ENCODE measurements around the gene RNASE11. TPM values are rescaled to one million over a fixed set of nuclear protein-coding genes. Genes with fewer than 3 reads are reported as not detected.
"Not testable (repeated sequence)": the region's sequence is repeated elsewhere in the genome, so short reads cannot be mapped to it uniquely, and the experiment has no call there.

The RNASE11 gene
- total RNA-seq, 1 donor from 2014 or later, result not detected

DNA sequence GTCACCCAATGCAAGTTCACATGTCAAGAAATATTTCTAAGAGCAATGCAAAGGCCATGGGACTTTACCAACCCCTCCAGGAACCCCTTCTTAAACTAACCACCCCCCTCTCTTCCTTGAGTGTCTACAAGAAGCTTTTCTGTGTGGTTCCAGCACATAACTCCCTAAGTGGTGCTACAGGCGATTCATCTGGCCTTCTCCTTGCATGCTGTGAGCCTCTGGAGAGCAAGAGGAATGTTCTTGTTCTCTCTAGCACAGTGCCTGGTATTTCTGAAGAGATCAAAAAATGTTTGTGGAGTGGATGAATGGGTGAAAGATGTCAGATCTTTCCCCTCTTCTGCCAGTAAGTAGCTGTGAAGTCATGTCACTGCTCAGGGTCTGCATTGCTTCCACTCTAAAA, 9.3 kb upstream of the RNASE11 start:
- no peak for DNase-seq (ENCODE audit: missing footprints)
- ATAC-seq, result no peak
- intact Hi-C loops (cut with DNase I), result no loop called here

DNA sequence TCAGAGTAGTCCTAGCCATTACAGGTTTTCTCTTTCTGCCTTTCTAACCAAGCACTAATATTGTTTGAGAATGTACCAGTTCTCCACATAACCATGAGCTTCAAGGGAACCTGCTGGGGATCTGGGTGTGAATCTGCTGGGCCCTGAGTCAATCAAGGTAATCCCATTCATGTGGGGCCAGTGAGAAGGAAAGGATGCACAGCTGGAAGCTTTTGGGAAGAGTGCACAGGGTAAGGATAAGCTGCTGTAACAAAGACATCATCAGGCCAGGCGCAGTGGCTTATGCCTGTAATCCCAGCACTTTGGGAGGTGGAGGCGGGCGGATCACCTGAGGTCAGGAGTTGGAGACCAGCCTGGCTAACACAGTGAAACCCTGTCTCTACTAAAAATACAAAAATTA, 7.9 kb upstream of the RNASE11 start:
- intact Hi-C loops (cut with DNase I); DNase-seq (ENCODE audit: missing footprints); ATAC-seq: not testable (repeated sequence)

DNA sequence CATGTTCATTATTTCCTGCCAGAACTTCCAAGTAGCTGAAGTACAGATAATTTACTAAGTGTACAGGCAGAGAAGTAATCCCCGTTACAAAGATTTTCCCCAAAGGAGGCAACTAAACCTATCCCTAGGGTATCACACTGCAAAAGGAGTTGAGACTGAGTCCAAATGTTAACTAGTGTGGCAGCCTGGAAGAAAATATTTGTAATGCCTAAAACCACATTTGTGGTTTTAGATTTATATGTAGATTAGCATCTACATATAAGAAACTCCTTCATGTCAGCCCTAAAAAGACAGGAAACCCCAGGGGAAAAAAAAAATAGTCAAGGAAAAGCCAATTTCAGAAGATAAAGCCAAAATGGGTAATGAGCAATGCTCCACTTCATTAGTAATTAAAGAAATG, 4.8 kb upstream of the RNASE11 start:
- ATAC-seq, result no peak
- intact Hi-C loops (cut with DNase I), result no loop called here
- DNase-seq (ENCODE audit: missing footprints), result no peak

DNA sequence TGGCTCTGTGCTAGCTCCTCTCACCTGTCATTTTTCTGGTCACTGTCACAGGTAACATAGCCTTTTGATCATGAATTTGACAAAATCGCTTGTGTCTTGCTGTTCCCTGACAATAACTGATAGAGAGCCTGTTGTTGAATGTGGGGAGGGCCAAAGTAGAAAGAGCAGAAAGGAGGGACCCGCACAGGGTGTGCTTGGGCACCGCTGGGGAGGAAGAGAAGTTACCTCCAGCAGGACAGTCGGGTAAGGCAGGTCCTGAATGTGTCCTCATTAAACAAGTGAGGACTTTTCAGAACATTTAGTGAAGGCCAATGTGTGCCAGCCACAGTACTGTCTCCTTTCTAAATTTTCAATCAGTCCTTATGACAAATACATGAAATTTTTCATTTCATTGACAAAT, 3.4 kb upstream of the RNASE11 start, which contains the start of gene RNASE12:
TSS of gene RNASE12 (minus strand) at position 142 of the 400 bp plus-strand sequence. CDS start 653 bp downstream, outside the sequence.
- no peak for ATAC-seq
- DNase-seq (ENCODE audit: missing footprints), result no peak
- intact Hi-C loops (cut with DNase I), result no loop called here

DNA sequence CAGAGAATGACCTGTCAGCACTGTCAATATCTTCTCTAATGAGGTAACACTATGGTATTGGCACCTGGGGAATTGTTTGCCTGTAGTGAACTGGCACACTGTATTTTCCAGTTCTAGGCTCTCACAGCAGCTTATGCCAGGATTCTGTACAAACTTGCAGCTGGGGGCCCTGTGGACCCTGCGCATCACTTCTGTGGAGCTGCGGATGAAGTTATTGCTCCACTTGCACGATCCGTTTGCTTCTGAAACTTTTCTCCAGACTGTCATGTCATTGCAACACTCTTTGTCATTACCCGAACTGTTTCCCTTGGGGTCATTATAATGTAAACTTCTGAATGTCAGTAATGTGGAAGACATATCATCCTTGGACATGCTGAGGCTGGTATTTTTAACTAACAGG, 3.9 kb downstream of the RNASE11 start:
- no peak for DNase-seq (ENCODE audit: missing footprints)
- no peak for ATAC-seq
- intact Hi-C loops (cut with DNase I), result no loop called here

DNA sequence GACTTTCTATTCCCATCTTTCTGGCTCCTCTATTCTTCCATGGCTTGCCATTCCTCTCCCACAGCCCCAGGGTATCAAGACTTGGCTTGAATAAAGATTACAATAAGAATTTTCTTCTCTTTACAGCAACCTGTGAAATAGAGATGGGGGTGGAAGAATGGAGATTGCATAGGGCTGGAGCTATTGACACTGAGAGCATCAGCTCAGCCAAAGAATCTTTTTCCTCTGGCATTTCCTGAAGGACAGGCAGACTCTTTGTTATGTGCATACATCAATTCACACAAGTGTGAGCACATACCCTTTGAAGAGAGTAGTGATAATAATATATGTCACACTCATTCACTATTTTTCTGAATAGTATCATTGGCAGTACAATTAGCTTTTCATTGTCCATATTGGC, 4.7 kb downstream of the RNASE11 start:
- intact Hi-C loops (cut with DNase I), result no loop called here
- DNase-seq (ENCODE audit: missing footprints) (no peak), ATAC-seq (no peak)

DNA sequence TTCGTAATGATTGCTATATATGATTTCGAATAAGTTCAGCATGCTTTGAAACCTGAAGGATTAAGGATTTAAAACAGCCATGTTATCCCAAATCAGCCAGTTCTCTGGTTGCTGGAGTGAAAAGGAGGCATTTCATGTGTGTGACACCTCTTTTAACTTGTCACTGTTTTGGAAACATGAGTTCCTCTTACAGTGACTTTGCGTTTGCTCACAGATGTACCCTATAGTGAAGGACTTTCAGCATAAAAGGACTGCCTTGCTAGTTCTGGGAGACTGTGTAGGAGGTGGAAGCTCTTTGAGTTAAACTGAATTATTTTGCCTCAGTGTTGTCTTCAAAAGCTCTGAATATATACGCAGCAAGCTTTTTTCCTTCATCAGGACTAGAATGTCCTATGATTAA, 7.6 kb downstream of the RNASE11 start:
- ATAC-seq, result no peak
- no peak for DNase-seq (ENCODE audit: missing footprints)
- intact Hi-C loops (cut with DNase I), result no loop called here

DNA sequence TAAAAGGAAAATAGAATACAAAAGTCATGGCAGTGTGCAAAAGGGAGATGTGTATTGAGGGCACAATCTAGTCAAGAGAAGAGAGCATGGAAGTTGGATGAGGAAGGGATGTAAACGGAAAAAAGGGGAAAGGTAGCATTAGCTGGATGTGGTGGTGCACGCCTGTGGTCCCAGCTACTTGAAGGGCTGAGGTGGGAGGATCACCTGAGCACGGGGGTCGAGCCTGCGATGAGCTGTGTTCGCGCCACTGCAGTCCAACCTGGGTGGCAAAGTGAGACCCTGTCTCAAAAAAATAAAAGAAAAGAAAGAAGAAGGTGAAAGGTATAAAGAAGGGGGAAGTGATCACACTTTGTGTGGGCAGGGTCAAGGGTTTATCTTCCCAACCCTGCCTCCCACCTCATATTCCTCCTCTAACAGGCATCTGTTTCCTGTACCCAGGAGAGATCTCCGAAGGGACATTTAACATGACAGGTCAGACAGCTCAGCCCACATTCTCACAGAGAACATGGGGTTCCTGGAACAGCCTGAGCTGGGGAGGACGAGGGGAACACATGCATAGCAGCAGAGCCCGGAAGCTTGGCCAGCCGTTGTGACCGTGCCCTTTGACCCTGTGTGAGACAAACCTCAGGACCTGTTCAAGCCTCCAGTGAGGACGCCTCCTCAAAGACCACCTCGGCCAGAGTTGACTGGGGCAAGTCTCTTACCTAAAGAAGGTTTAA, 8.9 kb downstream of the RNASE11 start:
- intact Hi-C loops (cut with DNase I), result no loop called here
- ATAC-seq, result peak; percentile 26

DNA sequence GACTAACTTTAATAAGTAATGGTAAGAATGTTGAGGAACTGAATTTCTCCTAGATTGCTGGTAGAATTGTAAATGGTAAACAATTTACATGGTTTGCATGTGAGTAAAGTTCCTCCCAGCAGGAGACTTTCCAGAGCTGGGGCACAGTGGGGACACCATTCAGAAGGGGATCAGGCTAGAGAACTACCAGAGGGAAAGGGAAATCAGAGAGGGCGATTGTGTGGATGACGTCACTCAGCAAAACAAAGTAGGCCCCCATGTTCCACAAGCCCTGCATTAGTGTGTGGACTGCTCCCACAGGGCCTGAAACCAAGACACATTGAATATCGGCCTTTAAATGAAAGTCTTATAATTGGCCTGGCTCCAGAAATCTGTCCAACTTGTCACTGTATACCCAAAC, 9.5 kb downstream of the RNASE11 start:
- no peak for DNase-seq (ENCODE audit: missing footprints)
- ATAC-seq, result no peak
- intact Hi-C loops (cut with DNase I), result no loop called here

More for the DNA sequence above, 8.9 kb downstream of the RNASE11 start:
- no peak for DNase-seq (ENCODE audit: missing footprints)

DNA sequence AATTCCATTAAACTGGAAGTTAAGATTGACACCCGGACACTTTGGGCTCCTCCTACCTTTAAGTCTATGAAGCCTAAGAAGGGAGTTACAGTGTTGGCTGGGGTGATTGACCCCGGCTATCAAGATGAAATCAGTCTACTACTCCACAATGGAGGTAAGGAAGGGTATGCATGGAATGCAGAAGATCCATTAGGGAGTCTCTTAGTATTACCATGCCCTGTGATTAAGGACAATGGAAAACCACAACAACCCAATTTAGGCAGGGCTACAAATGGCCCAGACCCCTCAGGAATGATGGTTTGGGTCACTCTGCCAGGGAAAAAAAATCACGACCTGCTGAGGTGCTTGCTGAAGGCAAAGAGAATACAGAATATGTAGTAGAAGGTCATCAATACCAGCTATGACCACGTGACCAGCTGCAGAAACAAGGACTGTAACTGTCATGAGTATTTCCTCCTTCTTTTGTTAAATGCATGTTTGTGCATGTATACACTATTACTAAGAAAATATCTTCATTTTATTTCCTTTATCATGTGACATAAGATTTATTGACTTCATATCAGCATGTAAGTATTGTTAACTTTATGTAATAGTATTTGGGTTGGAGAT, 15.3 kb downstream of the RNASE11 start:
- intact Hi-C loops (cut with DNase I); ATAC-seq; DNase-seq (ENCODE audit: missing footprints): not testable (repeated sequence)

DNA sequence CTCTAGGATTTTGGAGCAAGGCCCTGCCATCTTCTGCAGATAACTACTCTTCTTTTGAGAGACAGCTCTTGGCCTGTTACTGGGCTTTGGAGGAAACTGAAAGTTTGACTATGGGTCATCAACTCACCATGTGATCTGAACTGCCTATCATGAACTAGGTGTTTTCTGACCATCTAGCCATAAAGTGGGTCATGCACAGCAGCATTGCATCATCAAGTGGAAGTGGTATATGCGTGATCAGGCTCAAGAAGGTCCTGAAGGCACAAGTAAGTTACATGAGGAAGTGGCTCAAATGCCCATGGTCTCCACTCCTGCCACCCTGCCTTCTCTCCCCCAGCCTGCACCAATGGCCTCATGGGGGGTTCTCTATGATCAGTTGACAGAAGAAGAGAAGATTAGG, 17.1 kb downstream of the RNASE11 start:
- intact Hi-C loops (cut with DNase I); ATAC-seq; DNase-seq (ENCODE audit: missing footprints): not testable (repeated sequence)

DNA sequence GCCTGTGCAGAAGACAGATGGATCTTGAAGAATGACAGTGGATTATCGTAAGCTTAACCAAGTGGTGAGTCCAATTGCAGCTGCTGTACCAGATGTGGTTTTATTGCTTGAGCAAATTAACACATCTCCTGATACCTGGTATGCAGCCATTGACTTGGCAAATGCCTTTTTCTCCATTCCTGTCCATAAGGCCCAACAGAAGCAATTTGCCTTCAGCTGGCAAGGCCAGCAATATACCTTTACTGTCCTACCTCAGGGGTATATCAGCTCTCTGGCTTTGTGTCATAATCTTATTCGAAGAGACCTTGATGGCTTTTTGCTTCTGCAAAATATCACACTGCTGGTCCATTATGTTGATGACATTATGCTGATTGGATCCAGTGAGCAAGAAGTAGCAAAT, 17.9 kb downstream of the RNASE11 start:
- intact Hi-C loops (cut with DNase I); ATAC-seq; DNase-seq (ENCODE audit: missing footprints): not testable (repeated sequence)

DNA sequence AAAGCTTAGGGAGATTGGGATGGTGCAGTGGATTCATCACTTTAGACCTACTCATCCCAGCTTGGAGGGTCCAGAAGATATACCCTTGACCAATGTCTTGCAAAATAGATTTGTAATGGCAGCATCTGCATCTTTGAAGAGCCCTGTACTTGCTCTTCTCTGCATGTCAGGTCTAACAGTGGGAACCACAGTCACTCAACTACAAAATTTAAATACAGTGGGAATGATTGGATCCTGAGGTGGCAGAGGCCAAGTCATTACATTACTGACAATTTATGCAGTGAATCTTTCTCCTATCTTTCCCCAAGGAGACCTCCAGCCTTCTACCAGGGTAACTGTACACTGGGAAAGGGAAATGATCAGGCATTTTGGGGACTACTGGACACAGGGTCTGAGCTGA, 18.7 kb downstream of the RNASE11 start:
- intact Hi-C loops (cut with DNase I), result no loop called here
- DNase-seq (ENCODE audit: missing footprints), result no peak
- ATAC-seq, result no peak

DNA sequence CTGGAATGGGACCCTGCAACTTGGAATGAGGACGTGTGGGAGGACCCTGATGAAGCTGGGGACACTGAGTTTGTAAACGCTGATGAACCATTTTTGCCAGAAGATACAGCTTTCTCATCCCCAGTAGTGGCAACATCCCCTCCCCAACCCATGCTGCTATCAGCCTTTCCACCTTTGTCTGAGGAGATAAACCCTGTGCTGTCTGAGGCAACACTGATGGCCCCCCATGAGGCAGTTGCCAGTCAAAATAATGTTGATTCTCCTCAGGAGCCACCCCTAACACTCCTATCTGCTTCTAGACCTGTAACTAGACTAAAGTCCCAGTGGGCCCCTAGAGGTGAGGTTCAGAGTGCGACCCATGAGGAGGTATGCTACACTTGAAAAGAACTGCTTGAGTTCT, 19.4 kb downstream of the RNASE11 start:
- no peak for ATAC-seq
- no peak for DNase-seq (ENCODE audit: missing footprints)
- intact Hi-C loops (cut with DNase I), result no loop called here

DNA sequence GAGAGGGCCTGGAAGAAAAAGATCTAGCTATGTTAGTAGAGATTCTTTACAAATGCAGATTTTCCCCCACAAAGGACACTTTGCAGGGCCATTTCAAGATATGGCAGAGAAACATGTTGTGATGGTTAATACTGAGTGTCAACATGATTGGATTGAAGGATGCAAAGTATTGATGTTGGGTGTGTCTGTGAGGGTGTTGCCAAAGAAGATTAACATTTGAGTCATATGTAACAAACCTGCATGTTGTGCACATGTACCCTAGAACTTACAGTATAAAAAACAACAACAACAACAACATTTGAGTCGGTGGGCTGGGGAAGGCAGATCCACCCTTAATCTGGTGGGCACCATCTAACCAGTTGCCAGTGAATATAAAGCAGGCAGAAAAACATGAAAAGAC, 20.6 kb downstream of the RNASE11 start:
- DNase-seq (ENCODE audit: missing footprints); intact Hi-C loops (cut with DNase I); ATAC-seq: not testable (repeated sequence)

DNA sequence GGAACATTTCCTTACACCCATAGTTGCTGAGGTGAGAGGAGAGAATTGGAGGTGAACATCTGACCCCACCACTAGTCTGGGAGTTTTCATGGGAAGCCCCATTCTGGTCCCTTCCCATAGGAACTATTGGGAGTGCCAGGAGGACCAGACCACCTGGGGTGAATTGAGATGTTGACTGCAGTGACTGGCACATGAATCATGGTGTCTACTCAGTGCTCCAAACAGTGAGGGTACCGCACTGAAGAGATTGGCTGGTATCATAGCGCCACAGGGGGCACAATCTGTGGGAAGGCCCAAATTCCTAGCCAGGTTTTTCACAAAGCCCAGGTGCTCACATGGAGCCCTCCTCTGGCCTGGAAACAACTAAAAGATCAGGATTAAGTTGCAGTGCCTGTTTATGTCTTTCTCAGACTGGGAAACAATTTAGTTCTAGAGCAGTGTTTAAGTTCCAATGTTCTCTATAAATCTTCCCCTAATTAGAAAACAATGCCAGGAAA, 23.3 kb downstream of the RNASE11 start:
- DNase-seq (ENCODE audit: missing footprints), result no peak
- intact Hi-C loops (cut with DNase I), result no loop called here
- ATAC-seq, result no peak

DNA sequence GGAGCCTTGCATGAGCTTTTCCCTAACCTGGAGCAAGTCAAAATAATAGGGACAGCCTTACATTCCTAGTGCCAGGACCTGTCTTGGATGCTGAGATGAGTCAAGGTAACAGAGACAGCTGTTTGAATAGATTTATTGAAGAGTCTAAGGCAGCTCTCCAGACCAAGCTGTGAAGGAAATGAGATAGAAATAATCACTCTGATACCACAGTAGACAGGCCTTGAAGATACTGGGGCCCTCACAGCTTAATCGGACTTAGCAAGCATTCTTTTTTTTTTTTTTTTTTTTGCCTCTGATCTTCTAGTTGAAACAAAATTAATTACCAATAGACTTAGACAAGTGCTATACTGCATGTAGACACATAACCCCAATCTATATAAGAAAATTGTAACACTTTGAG, 23.8 kb downstream of the RNASE11 start:
- intact Hi-C loops (cut with DNase I), result no loop called here
- no peak for DNase-seq (ENCODE audit: missing footprints)

DNA sequence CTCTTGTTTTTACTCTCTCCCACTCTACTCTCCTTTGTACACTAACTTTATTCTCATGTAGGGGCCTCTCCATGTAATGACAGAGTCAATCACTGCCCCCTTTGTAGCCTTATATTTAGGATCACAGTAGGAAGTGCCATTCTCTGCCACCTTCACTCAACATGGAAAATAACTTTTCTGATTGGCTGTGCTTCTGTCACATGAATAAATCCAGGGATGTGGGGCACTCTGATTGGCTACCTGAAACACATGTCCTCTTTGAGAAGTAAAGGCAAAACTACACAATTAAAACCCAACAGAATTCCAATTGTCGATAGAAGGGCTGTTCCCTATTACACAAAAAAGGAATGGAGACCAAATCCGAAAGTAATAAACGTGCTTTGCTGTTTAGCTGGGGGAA, 26.8 kb downstream of the RNASE11 start, which contains the start of gene RNASE9:
TSS of gene RNASE9 (minus strand) at position 87 of the 400 bp plus-strand sequence.
- ATAC-seq (no peak), DNase-seq (ENCODE audit: missing footprints) (no peak)
- intact Hi-C loops (cut with DNase I), result no loop called here

More for the DNA sequence above, 23.8 kb downstream of the RNASE11 start:
- ATAC-seq, result no peak

DNA sequence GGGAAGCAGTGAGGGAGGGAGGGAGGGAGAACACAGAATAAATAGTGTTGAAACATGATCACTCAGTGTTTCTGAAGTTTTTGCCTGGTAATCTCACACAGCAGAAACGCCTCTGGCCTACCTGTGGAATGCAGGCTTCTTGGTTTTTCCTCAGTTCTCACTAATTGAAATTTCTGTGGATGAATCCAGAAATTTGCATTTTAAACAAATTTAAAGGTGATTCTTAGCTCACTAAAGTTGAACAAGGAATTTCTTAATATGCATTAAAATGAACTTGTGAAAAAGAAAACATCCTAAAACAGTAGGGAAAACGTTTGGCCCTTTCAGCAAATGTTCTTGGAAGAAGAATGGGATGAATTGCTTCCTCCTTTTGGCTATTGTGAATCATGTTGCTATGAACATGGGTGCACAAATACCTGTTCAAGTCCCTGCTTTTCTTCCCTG, 28.3 kb downstream of the RNASE11 start:
- no peak for ATAC-seq
- intact Hi-C loops (cut with DNase I), result no loop called here

DNA sequence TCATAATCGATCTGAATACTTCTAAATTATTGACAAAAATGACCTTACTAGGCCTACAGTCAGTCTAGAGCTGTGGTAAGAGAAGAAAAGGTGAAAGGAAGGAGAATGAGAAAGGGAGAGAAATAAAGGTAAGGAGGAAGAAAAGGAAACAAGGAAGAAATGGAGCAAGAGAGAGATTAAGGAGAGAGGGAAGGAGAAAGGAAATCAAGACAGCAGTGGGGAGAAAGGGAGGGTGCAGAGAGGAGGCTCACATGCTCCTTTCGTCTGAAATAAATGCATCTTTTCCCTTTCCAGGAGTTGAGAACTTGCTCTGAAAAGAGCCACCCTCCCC, 30.6 kb downstream of the RNASE11 start:
- ATAC-seq, result no peak

More for the DNA sequence above, 28.3 kb downstream of the RNASE11 start:
- no peak for DNase-seq (ENCODE audit: missing footprints)

More for the DNA sequence above, 30.6 kb downstream of the RNASE11 start:
- intact Hi-C loops (cut with DNase I), result no loop called here
- DNase-seq (ENCODE audit: missing footprints), result no peak
